ENCODE measurements around the gene CREG2. TPM values are rescaled to one million over a fixed set of nuclear protein-coding genes. Genes with fewer than 3 reads are reported as not detected.

Gene CREG2
- total RNA-seq, 4 donors from 2014 or later, result not detected

GRCh38 chr2:101409699-101410098 is 22.4 kb upstream of the CREG2 start:
- no peak for TF ChIP-seq CTCF (IDR thresholded peaks at IDR 0.05; ENCODE audit: low read depth)

- TF ChIP-seq CTCF (IDR thresholded peaks at IDR 0.05; ENCODE audit: low read depth), result no peak
Measured at GRCh38 chr2:101408925-101409324, 21.6 kb upstream of the CREG2 start.

DNA sequence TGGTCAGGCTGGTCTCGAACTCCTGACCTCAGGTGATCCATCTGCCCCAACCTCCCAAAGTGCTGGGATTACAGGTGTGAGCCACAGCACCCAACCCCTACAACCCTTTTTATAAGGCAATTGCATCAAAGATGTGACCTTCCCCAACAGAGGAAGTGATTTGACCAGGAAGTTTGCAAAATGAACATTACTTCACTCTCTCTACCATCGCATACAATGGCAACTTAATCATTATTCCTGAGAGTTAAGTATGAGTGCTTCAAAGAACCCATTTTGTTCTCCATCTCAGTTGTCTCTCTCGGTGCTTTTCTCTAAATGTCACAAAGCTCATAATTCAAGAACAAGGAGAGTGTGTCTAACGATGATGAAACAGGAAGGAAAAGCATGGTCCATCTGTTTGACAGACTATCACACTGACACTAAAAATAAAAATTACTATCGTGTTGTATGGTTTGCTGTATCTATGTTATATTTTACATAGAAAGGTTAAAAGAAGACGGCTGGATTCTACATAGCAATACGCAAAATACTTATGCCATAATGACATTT is 18.1 kb upstream of the CREG2 start:
- TF ChIP-seq CTCF (IDR thresholded peaks at IDR 0.05; ENCODE audit: low read depth), result no peak

- no peak for TF ChIP-seq CTCF (IDR thresholded peaks at IDR 0.05; ENCODE audit: low read depth)
Measured at GRCh38 chr2:101403745-101404144, 16.4 kb upstream of the CREG2 start.

DNA sequence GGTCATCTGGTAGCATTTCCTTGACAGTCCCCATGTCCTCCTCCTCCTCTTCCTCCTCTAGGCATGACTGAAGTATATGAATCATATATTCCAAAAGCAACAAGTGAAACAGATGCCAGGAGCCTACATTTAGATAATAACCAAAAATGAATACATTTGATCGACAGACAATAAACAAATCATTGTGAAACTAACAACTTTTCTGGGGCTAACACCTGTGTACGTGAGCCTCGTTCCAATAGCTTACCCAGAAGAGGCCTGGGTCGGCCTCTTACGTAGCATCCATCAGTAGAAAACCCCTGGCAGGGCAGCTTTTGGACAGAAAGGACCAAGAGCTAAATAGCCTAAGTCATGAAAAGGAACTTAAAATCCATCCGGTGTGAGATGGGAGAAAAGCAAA is 15.3 kb upstream of the CREG2 start:
- TF ChIP-seq CTCF (IDR thresholded peaks at IDR 0.05; ENCODE audit: low read depth), result no peak

DNA sequence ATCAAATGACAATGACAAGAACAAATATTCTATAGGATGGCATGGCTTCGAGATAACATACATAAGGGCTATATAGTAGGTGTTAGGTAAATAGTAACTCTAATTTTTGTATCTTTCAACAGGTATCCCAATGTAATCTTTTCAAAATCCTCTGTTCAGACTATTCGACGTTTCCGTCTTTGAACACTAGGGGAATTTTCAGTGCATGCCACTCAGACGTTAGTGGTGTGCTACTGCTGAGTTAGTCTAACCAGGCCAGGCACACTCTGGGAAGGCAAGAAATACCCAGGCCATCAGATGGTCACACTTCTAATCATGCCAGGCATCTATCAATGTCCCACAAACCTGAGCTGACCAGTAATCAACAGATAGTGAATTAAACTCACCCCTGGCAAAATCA is 14.6 kb upstream of the CREG2 start:
- no peak for TF ChIP-seq CTCF (IDR thresholded peaks at IDR 0.05; ENCODE audit: low read depth)

DNA sequence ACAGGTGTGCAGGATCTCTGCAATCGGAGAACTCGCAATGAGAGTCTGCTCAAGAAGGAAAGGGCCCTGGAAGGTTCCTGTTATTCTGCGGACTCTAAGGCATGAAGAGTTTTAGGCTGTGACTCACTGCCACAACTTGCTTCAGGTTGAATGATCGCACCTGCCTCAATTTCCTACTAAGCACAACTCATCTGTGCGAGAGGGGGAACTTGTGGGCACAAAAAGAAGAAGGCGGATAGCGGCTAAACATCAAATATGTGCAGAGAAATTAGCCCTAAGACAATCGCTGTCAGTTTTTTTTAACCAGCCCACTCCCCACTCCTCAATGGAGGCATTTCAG is 14.0 kb upstream of the CREG2 start:
- TF ChIP-seq CTCF (IDR thresholded peaks at IDR 0.05; ENCODE audit: low read depth), result no peak

Measured in subcutaneous adipose tissue (tissue), 4 donors.